Fibroblast of upper back skin (primary cell): ENCODE measurements around the gene S100PBP.
"Not testable (repeated sequence)": the region's sequence is repeated elsewhere in the genome, so short reads cannot be mapped to it uniquely, and the experiment has no call there.

ENCODE experiments used
- DNase-seq: peaks from one replicate; pipeline ENCODE4 v3.0.0-alpha.2; 2013

Gene S100PBP

GRCh38 chr1:32786856-32787255, 30.6 kb upstream of the S100PBP start:
- DNase-seq = peak; percentile 49

- peak; percentile 91 for DNase-seq
Observed at GRCh38 chr1:32789356-32789755, 28.1 kb upstream of the S100PBP start.

- DNase-seq = peak; percentile 57
Observed at GRCh38 chr1:32791881-32792280, 25.6 kb upstream of the S100PBP start.

- peak; percentile 73 for DNase-seq
Observed at GRCh38 chr1:32795763-32796162, 21.7 kb upstream of the S100PBP start.

- no peak for DNase-seq
Observed at GRCh38 chr1:32797456-32797855, 20.0 kb upstream of the S100PBP start.

- DNase-seq = no peak
Observed at GRCh38 chr1:32798191-32798590, 19.3 kb upstream of the S100PBP start.

- no peak for DNase-seq
Observed at GRCh38 chr1:32798679-32799416, 18.6 kb upstream of the S100PBP start.

- DNase-seq = peak; percentile 87
Observed at GRCh38 chr1:32801096-32801715, 16.2 kb upstream of the S100PBP start.

- not testable (repeated sequence) for DNase-seq
Observed at GRCh38 chr1:32804460-32804859, 13.0 kb upstream of the S100PBP start.

- DNase-seq = no peak
Observed at GRCh38 chr1:32806290-32806689, 11.2 kb upstream of the S100PBP start.

GRCh38 chr1:32806910-32807523, 10.4 kb upstream of the S100PBP start:
- no peak for DNase-seq

GRCh38 chr1:32808580-32808979, 8.9 kb upstream of the S100PBP start:
- DNase-seq = no peak

- no peak for DNase-seq
Observed at GRCh38 chr1:32810358-32810757, 7.1 kb upstream of the S100PBP start.

GRCh38 chr1:32811265-32811664, 6.2 kb upstream of the S100PBP start:
- no peak for DNase-seq

- no peak for DNase-seq
Observed at GRCh38 chr1:32811917-32812316, 5.5 kb upstream of the S100PBP start.

- peak; percentile 16 for DNase-seq
Observed at GRCh38 chr1:32813941-32814739, 3.3 kb upstream of the S100PBP start.

GRCh38 chr1:32816676-32817158, 736 bp upstream of the S100PBP start:
- peak; percentile 31 for DNase-seq

- DNase-seq = peak; percentile 62
Observed at GRCh38 chr1:32817815-32818786, 648 bp downstream of the S100PBP start.

- no peak for DNase-seq
Observed at GRCh38 chr1:32818804-32819541, 1.5 kb downstream of the S100PBP start.

- DNase-seq = no peak
Observed at GRCh38 chr1:32825181-32825580, 7.7 kb downstream of the S100PBP start.

GRCh38 chr1:32828341-32828740, 10.9 kb downstream of the S100PBP start:
- DNase-seq = peak; percentile 18
